22Rv1 (cell line): Measurements from ENCODE around the gene PKHD1.

ENCODE experiments used
- CTCF ChIP-seq: fragments of 450-650 bp; IDR thresholded peaks from 2 replicates; pipeline ENCODE4 v1.5.1; 2017; ENCODE audit warnings: mild to moderate bottlenecking
- ZFX ChIP-seq: fragments of 450-650 bp; IDR thresholded peaks from 2 replicates; pipeline ENCODE4 v1.6.1; 2017; ENCODE audit warnings: antibody characterized with exemption, borderline replicate concordance

- TF ChIP-seq CTCF: no peak
- no peak for TF ChIP-seq ZFX
Measured at GRCh38 chr6:51820555-51820954, 266.9 kb downstream of the PKHD1 start.
